GM19025 (cell line): ENCODE results near the gene CORO2B.

Experiments used
- ATAC-seq: cut with Tn5 transposase; IDR thresholded peaks from one replicate; pipeline ENCODE4 v1.9.1; 2021; ENCODE audit warnings: mild to moderate bottlenecking, low read depth, moderate library complexity; ENCODE audit not compliant: unreplicated experiment

CORO2B gene

GRCh38 chr15:68713874-68714273 is 135.1 kb downstream of the CORO2B start:
- no peak for ATAC-seq

- no peak for ATAC-seq
Observed at GRCh38 chr15:68715111-68715510, 136.3 kb downstream of the CORO2B start.

- ATAC-seq = no peak
Observed at GRCh38 chr15:68717951-68718350, 139.2 kb downstream of the CORO2B start.

- no peak for ATAC-seq
Observed at GRCh38 chr15:68718468-68718867, 139.7 kb downstream of the CORO2B start.

GRCh38 chr15:68719051-68719450 is 140.3 kb downstream of the CORO2B start:
- no peak for ATAC-seq

GRCh38 chr15:68719672-68720071 is 140.9 kb downstream of the CORO2B start:
- ATAC-seq = no peak

- ATAC-seq = no peak
Observed at GRCh38 chr15:68721886-68722285, 143.1 kb downstream of the CORO2B start.

- no peak for ATAC-seq
Observed at GRCh38 chr15:68725736-68726135, 146.9 kb downstream of the CORO2B start.

GRCh38 chr15:68726246-68726645 is 147.5 kb downstream of the CORO2B start:
- no peak for ATAC-seq

GRCh38 chr15:68729789-68730411 is 151.1 kb downstream of the CORO2B start:
- no peak for ATAC-seq

- no peak for ATAC-seq
Observed at GRCh38 chr15:68730471-68730919, 151.7 kb downstream of the CORO2B start.

GRCh38 chr15:68730976-68731897 is 152.4 kb downstream of the CORO2B start:
- ATAC-seq = no peak

GRCh38 chr15:68732451-68732850 is 153.7 kb downstream of the CORO2B start:
- ATAC-seq = no peak

GRCh38 chr15:68733666-68734065 is 154.9 kb downstream of the CORO2B start:
- no peak for ATAC-seq

- ATAC-seq = no peak
Observed at GRCh38 chr15:68734352-68734751, 155.6 kb downstream of the CORO2B start.

GRCh38 chr15:68734881-68735280 is 156.1 kb downstream of the CORO2B start:
- no peak for ATAC-seq

- ATAC-seq = no peak
Observed at GRCh38 chr15:68735610-68736009, 156.8 kb downstream of the CORO2B start.

GRCh38 chr15:68739390-68740080 is 160.7 kb downstream of the CORO2B start:
- ATAC-seq = no peak

- no peak for ATAC-seq
Observed at GRCh38 chr15:68743256-68743655, 164.5 kb downstream of the CORO2B start.

- no peak for ATAC-seq
Observed at GRCh38 chr15:68749365-68749764, 170.6 kb downstream of the CORO2B start.

- ATAC-seq = no peak
Observed at GRCh38 chr15:68749793-68750192, 171.0 kb downstream of the CORO2B start.
